PC-9 (cell line): ENCODE results near the gene ENKUR.

Source experiments
- EZH2 ChIP-seq: fragments of 200-600 bp; sonication (generic); IDR thresholded peaks from 2 replicates; pipeline ENCODE4 v1.8.0; 2017; ENCODE audit warnings: antibody characterized with exemption, low read depth
- TF ChIP-seq, protein P1 (sequence below): fragments of 200-600 bp; sonication (generic); conservative IDR thresholded peaks from 2 replicates; pipeline ENCODE4 v1.6.1; 2017; ENCODE audit warnings: mixed run types, antibody characterized with exemption, mild to moderate bottlenecking, moderate library complexity

- TF ChIP-seq, protein P1, sequence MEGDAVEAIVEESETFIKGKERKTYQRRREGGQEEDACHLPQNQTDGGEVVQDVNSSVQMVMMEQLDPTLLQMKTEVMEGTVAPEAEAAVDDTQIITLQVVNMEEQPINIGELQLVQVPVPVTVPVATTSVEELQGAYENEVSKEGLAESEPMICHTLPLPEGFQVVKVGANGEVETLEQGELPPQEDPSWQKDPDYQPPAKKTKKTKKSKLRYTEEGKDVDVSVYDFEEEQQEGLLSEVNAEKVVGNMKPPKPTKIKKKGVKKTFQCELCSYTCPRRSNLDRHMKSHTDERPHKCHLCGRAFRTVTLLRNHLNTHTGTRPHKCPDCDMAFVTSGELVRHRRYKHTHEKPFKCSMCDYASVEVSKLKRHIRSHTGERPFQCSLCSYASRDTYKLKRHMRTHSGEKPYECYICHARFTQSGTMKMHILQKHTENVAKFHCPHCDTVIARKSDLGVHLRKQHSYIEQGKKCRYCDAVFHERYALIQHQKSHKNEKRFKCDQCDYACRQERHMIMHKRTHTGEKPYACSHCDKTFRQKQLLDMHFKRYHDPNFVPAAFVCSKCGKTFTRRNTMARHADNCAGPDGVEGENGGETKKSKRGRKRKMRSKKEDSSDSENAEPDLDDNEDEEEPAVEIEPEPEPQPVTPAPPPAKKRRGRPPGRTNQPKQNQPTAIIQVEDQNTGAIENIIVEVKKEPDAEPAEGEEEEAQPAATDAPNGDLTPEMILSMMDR: no peak
- TF ChIP-seq EZH2: no peak
These were observed at the start of gene ENKUR for GRCh38 chr10:25015828-25016375.
